ENCODE measurements around the gene RAB11FIP5. TPM values are rescaled to one million over a fixed set of nuclear protein-coding genes. Genes with fewer than 3 reads are reported as not detected.

The RAB11FIP5 gene
- total RNA-seq, 4 donors from 2014 or later, result 24.9 to 39.5 (median 29.1) TPM

DNA sequence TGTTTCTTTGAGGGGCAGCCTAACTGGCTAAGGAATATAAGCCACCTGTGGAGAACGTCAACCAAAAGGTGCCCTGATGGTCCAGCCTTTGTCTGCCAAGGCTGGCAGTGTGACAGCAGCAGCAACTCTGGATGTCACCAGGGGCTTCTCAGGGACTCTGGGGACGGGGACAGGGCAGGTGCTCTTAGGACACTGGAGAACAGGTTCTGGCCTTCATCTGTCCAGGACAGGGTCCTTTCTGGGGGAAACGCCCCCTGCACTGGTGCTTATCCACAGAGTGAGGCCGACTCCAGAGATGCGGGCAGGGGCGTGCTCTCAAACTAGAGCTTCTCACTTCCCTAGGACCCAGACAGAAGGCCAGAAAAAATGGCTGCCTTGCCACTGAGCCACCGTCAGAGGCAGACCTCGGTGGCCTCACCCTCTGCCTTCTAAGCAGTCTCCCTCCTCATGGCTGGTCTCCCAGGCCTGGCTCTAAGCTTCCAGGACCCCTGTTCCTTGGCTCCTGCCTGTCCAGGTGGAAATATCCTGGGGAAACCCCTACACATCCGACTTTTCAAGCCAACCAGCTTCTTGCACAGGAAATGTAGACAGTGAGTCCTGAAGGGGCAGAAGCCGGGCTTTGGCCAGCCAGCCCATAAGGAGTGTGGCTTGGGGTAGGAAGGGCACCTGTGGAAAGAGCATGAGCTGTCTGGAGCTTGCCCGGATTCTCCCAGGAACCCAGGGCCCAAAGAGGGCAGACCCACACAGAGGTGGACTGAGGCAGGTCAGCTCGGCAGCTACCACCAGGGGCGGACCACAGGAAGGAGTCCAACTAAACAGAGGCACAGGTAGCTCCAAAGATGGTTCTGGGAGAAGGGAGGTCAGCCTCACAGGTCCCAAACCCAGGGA is 30.0 kb downstream of the RAB11FIP5 start:
- peaks cover 33% of the 10 kb centered on the region for H3K36me3 ChIP-seq
- WGBS, result 75% methylated on average over 10 of the region's 13 CpGs
- H3K27ac ChIP-seq, result no peak overlapping the region
- no peak overlapping the region for H3K4me3 ChIP-seq
- no peaks in the 10 kb centered on the region for H3K9me3 ChIP-seq
- DNase-seq (ENCODE audit: low spot score in 2 of 2), result no peak
- H3K27me3 ChIP-seq, result no peaks in the 10 kb centered on the region
- peaks cover 30% of the 10 kb centered on the region for H3K4me1 ChIP-seq
- no peak for TF ChIP-seq POLR2AphosphoS5 (IDR thresholded peaks at IDR 0.05)
- TF ChIP-seq, protein P1, sequence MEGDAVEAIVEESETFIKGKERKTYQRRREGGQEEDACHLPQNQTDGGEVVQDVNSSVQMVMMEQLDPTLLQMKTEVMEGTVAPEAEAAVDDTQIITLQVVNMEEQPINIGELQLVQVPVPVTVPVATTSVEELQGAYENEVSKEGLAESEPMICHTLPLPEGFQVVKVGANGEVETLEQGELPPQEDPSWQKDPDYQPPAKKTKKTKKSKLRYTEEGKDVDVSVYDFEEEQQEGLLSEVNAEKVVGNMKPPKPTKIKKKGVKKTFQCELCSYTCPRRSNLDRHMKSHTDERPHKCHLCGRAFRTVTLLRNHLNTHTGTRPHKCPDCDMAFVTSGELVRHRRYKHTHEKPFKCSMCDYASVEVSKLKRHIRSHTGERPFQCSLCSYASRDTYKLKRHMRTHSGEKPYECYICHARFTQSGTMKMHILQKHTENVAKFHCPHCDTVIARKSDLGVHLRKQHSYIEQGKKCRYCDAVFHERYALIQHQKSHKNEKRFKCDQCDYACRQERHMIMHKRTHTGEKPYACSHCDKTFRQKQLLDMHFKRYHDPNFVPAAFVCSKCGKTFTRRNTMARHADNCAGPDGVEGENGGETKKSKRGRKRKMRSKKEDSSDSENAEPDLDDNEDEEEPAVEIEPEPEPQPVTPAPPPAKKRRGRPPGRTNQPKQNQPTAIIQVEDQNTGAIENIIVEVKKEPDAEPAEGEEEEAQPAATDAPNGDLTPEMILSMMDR (IDR thresholded peaks at IDR 0.05), result no peak
- TF ChIP-seq POLR2A (IDR thresholded peaks at IDR 0.05), result no peak
- no peak for TF ChIP-seq EP300 (IDR thresholded peaks at IDR 0.05)

DNA sequence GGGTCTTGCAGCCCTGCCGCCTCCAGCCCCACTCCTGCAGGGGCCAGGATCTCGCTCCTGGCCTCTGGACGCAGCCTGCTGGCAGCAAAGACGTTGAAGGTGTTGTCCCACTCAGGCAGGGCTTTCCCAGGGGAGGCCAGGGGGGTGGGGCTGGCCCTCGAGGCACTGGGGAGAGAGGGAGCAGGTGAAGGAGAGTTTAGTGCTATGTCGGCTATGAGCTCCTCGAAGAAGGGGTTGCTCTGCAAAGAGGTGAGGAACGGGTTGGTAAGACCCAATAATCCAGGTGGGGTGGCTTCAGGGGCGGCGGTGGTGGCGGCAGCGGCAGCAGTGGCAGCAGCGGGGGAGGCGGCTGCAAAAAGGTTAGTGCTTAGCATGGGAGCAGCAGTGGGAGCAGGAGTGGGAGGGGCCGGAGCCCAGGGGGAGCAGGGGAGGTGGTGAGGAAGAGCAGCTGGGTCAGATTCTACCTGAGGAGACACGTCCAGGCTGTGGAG is 31.5 kb downstream of the RAB11FIP5 start:
- no peak for TF ChIP-seq POLR2AphosphoS5 (IDR thresholded peaks at IDR 0.05)
- TF ChIP-seq POLR2A (IDR thresholded peaks at IDR 0.05), result no peak
- TF ChIP-seq, protein P1 (IDR thresholded peaks at IDR 0.05), result no peak
- TF ChIP-seq EP300 (IDR thresholded peaks at IDR 0.05), result no peak
- Histone ChIP-seq H3K27ac (no peak overlapping the region), H3K27me3 (no peaks in the 10 kb centered on the region), H3K4me1 (peaks cover 30% of the 10 kb centered on the region), H3K36me3 (peaks cover 18% of the 10 kb centered on the region), H3K4me3 (no peak overlapping the region), H3K9me3 (no peaks in the 10 kb centered on the region)
- DNase-seq (ENCODE audit: low spot score in 2 of 2), result no peak
- 81% methylated on average over 16 of the region's 16 CpGs for WGBS

DNA sequence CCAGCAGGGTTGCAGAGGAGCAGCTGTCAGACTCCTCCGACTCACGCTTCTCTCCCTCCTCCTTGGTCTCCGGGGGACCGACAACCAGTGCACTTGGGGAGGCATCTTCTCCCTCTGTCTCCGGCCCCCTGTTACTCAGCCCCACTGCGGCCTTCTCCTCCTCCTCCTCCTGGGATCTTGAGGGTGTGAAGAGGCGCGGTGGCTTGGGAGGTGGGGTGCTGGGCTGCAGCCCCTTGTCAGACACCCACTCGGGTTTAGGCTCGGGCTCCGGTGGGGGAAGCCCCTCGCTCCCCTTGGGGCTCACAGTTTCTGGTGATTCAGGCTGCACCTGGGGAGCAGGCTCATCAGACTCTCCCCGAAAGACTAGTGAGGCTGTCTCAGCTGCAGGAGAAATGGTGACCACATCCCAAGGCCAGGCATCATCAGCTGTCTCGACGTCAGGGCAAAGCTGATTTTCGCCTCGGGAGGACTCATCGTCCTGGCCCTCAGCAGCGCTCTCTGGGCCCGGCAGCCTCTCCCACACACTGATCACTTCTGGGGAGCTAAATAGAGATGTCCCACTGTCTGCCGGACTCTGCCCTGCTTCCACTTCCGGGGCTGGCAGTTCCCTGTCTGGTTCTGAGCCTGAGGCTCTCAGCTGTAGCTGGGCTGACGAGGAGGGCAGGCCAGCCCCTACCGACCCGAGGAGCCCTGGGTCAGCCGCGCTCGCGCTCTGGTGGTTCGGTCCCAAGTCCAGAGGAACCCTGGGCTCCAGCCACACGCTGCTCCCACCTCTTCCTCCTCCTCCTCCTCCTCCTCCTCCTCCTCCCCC is 32.2 kb downstream of the RAB11FIP5 start:
- no peak for DNase-seq (ENCODE audit: low spot score in 2 of 2)
- peaks cover 21% of the 10 kb centered on the region for H3K36me3 ChIP-seq
- 85% methylated on average over 26 of the region's 31 CpGs for WGBS
- H3K9me3 ChIP-seq, result no peaks in the 10 kb centered on the region
- no peak overlapping the region for H3K27ac ChIP-seq
- H3K4me3 ChIP-seq, result no peak overlapping the region
- TF ChIP-seq EP300 (IDR thresholded peaks at IDR 0.05) (no peak), POLR2AphosphoS5 (IDR thresholded peaks at IDR 0.05) (no peak), POLR2A (IDR thresholded peaks at IDR 0.05) (no peak)
- TF ChIP-seq, protein P1 (IDR thresholded peaks at IDR 0.05), result no peak
- H3K4me1 ChIP-seq, result peaks cover 23% of the 10 kb centered on the region
- no peaks in the 10 kb centered on the region for H3K27me3 ChIP-seq

DNA sequence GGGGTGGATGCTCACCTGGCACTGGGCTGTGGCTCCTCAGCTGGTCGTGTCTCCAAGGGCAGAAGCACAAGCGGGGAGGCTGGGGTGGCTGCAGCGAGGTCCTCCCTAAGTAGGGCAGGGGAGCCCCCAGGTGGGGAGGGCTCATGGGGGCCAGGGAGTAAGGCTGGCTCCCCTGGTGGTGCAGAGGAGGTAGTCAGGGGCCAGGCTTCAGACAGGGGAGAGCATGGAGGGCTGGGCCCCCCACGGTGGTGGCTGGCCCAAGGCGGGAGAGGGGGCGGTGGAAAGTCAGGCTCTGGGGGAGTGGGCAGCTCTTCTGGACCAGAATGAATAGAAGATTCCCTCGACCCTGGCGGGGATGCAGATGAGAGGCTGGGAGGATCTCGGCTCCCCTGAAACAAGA is 33.1 kb downstream of the RAB11FIP5 start:
- no peak for DNase-seq (ENCODE audit: low spot score in 2 of 2)
- Histone ChIP-seq H3K27me3 (no peaks in the 10 kb centered on the region), H3K36me3 (peaks cover 28% of the 10 kb centered on the region), H3K9me3 (no peaks in the 10 kb centered on the region), H3K27ac (no peak overlapping the region), H3K4me1 (peaks cover 17% of the 10 kb centered on the region), H3K4me3 (no peak overlapping the region)
- WGBS, result 90% methylated on average over 9 of the region's 9 CpGs
- TF ChIP-seq, protein P1 (IDR thresholded peaks at IDR 0.05), result no peak
- no peak for TF ChIP-seq POLR2A (IDR thresholded peaks at IDR 0.05)
- TF ChIP-seq POLR2AphosphoS5 (IDR thresholded peaks at IDR 0.05), result no peak
- TF ChIP-seq EP300 (IDR thresholded peaks at IDR 0.05), result no peak
